Heart left ventricle (tissue), 16 donors: Measurements from ENCODE around the gene TEX26. TPM values are rescaled to one million over a fixed set of nuclear protein-coding genes. Genes with fewer than 3 reads are reported as not detected.

Experiments used
- ATAC-seq, 4 donors: fragments of 200-7000 bp; cut with Tn5 transposase; one replicate each; pipeline ENCODE4 v1.9.1; 2020 to 2022; ENCODE audit warnings: moderate library complexity in 4 of 4, mild to moderate bottlenecking in 3 of 4, moderate number of reproducible peaks in 1 of 4
- DNase-seq, 5 donors: peaks; one replicate each; pipeline ENCODE4 v3.0.0-alpha.2; 2020
- H3K27ac ChIP-seq, 12 donors: fragments of 200-600 bp; sonication (generic) in 4 of 12; one replicate each; pipeline versions ENCODE4 v1.5.0 to v1.8.0; 2016 to 2022; ENCODE audit warnings: mild to moderate bottlenecking in 2 of 12
- H3K27me3 ChIP-seq, 9 donors: fragments of 200-600 bp; sonication (generic) in 2 of 9; one replicate each; pipeline versions ENCODE4 v1.5.1 to v1.8.0; 2016 to 2022; ENCODE audit warnings: mild to moderate bottlenecking in 3 of 9
- H3K36me3 ChIP-seq, 9 donors: fragments of 200-600 bp; sonication (generic) in 2 of 9; one replicate each; pipeline versions ENCODE4 v1.5.0 to v1.8.0; 2018 to 2022; ENCODE audit warnings: mild to moderate bottlenecking in 2 of 9
- H3K4me1 ChIP-seq, 12 donors: fragments of 200-600 bp; sonication (generic) in 4 of 12; one replicate each; pipeline versions ENCODE4 v1.5.0 to v1.8.0; 2016 to 2022; ENCODE audit warnings: mild to moderate bottlenecking in 3 of 12
- H3K4me3 ChIP-seq, 12 donors: fragments of 200-600 bp; sonication (generic) in 4 of 12; one replicate each; pipeline versions ENCODE4 v1.5.0 to v1.8.0; 2017 to 2022; ENCODE audit warnings: mild to moderate bottlenecking in 9 of 12, moderate library complexity in 4 of 12
- H3K9me3 ChIP-seq, 12 donors: fragments of 200-600 bp; sonication (generic) in 4 of 12; one replicate each; pipeline versions ENCODE4 v1.5.0 to v1.8.0; 2016 to 2022; ENCODE audit warnings: mild to moderate bottlenecking in 1 of 12
- CTCF ChIP-seq, 12 donors: fragments of 200-600 bp; sonication (generic) in 4 of 12; IDR thresholded peaks; one replicate each; pipeline versions ENCODE4 v1.5.0 to v1.8.0; 2018 to 2022; ENCODE audit warnings: antibody characterized with exemption in 12 of 12, mild to moderate bottlenecking in 5 of 12
- POLR2A ChIP-seq, 2 donors: fragments of 450-650 bp; IDR thresholded peaks; one replicate each; pipeline ENCODE4 v1.6.1; 2017; ENCODE audit warnings: antibody characterized with exemption in 2 of 2, mild to moderate bottlenecking in 2 of 2, moderate library complexity in 2 of 2
- WGBS, 4 donors: extraction: QIAGEN DNeasy Blood & Tissue Kit in 2 of 4; methylation state at CpG; one replicate each; pipeline versions ENCODE4 v1.1.5 to v1.1.7; 2013 to 2018; 5-methylcytosine and 5-hydroxymethylcytosine counted together
- intact Hi-C, 10 donors: fragments of 100-400 bp; cut with DNase I; formaldehyde crosslinking; loops; one replicate each; pipeline versions ENCODE4 v1.11.1 to v1.14.2; 2022
- polyA plus RNA-seq, 2 donors: library from polyadenylated mRNA; stranded (reverse); fragments of 200-250 nt; gene quantifications; one replicate each; pipeline ENCODE4 v1.2.3, GENCODE V29; 2013
- total RNA-seq, 9 donors: library from RNA; depleted of rRNA in 2 of 9; stranded (reverse); fragments of >200 nt in 2 of 9; fragmentation: NEBNext Ultra II Directional in 3 of 9; extraction: Animal tissue kit (Norgen Biotek cat#: 25700) in 3 of 9; gene quantifications; one replicate each; pipeline versions ENCODE4 v1.1.0 to v1.2.4, GENCODE V29; 2016 to 2023
- donor health status: ischemic (EF 13 %, LVEDD 7.1; RV severe dilation, severe dysfunction).
- donor health status: healthy with polysubstance abuse.
- donor health status: DM: no; HTN: yes; CAD: no.
- donor health status: DM: no; HTN: no; CAD: no.
- donor health status: ischemic (EF 25% LVEDD 6.9; RV normal size, moderate dysfunction).
- donor health status: ischemic (EF 25% LVEDD 5.7; RV mildly dilated, moderate dysfunction).
- donor health status: healthy.
- donor health status: DM: yes; HTN: yes; CAD: no.
- donor health status: ischemic (EF 35%, LVEDD 5.7; RV mildly dilated, moderate dysfunction).
- donor health status: nonischemic (EF 11% LVEDD 7.7; RV severe dilation, severe dysfunction).
- donor health status: DM: yes; HTN: yes; CAD: no.
- donor health status: PGD.
- donor health status: ischemic (EF 29% LVEDD 5.4; RV normal size, mild dysfunction).
- donor health status: nonischemic (EF 23%, LVEDD 6.1; RV moderate dilation, normal function).

Gene TEX26
- total and polyA plus RNA-seq, 11 donors = not detected

GRCh38 chr13:30918662-30919405, 13.6 kb upstream of the TEX26 start:
- H3K27me3 ChIP-seq = no peaks in the 10 kb centered on the region
- DNase-seq (no peak), ATAC-seq (peak in 3 of 4 donors; percentile 32 to 83 (median 53))
- peaks cover 0 to 46% (median 0%) of the 10 kb centered on the region in 9 donors for H3K36me3 ChIP-seq
- no peaks in the 10 kb centered on the region for H3K9me3 ChIP-seq
- TF ChIP-seq POLR2A (IDR thresholded peaks at IDR 0.05) (no peak), CTCF (IDR thresholded peaks at IDR 0.05) (no peak)
- intact Hi-C loops = no loop called here
- peaks cover 0 to 9% (median 0%) of the 10 kb centered on the region in 12 donors for H3K4me1 ChIP-seq
- H3K4me3 ChIP-seq = no peak overlapping the region
- no peak overlapping the region for H3K27ac ChIP-seq
- 65 to 73% (median 71%) methylated on average over 6 of the region's 6 CpGs for WGBS, 4 donors

GRCh38 chr13:30920162-30920909, 12.1 kb upstream of the TEX26 start:
- peaks cover 0 to 9% (median 0%) of the 10 kb centered on the region in 12 donors for H3K4me1 ChIP-seq
- ATAC-seq (no peak), DNase-seq (no peak)
- H3K4me3 ChIP-seq = no peak overlapping the region
- 86 to 91% (median 88%) methylated on average over 5 of the region's 5 CpGs for WGBS, 4 donors
- peaks cover 0 to 57% (median 0%) of the 10 kb centered on the region in 9 donors for H3K36me3 ChIP-seq
- no peak overlapping the region for H3K27ac ChIP-seq
- no peaks in the 10 kb centered on the region for H3K27me3 ChIP-seq
- intact Hi-C loops = no loop called here
- no peaks in the 10 kb centered on the region for H3K9me3 ChIP-seq
- TF ChIP-seq POLR2A (IDR thresholded peaks at IDR 0.05) (no peak), CTCF (IDR thresholded peaks at IDR 0.05) (no peak)

GRCh38 chr13:30923418-30923817, 9.0 kb upstream of the TEX26 start:
- no peak for ATAC-seq
- Histone ChIP-seq H3K9me3 (no peaks in the 10 kb centered on the region), H3K4me1 (peaks cover 0 to 7% (median 0%) of the 10 kb centered on the region in 12 donors), H3K27ac (no peak overlapping the region), H3K4me3 (no peak overlapping the region), H3K36me3 (peaks cover 0 to 47% (median 0%) of the 10 kb centered on the region in 9 donors), H3K27me3 (no peaks in the 10 kb centered on the region)
- TF ChIP-seq POLR2A (IDR thresholded peaks at IDR 0.05) = no peak
- TF ChIP-seq CTCF (IDR thresholded peaks at IDR 0.05) = no peak
- WGBS, 4 donors = 83 to 100% (median 91%) methylated on average over 1 of the region's 1 CpG
- DNase-seq = no peak
- intact Hi-C loops = no loop called here

GRCh38 chr13:30924721-30925120, 7.7 kb upstream of the TEX26 start:
- no peaks in the 10 kb centered on the region for H3K4me1 ChIP-seq
- no peak for DNase-seq
- 69 to 79% (median 77%) methylated on average over 3 of the region's 3 CpGs for WGBS, 4 donors
- no peak for TF ChIP-seq POLR2A (IDR thresholded peaks at IDR 0.05)
- no peak for TF ChIP-seq CTCF (IDR thresholded peaks at IDR 0.05)
- intact Hi-C loops = no loop called here
- no peaks in the 10 kb centered on the region for H3K27me3 ChIP-seq
- H3K9me3 ChIP-seq = no peaks in the 10 kb centered on the region
- ATAC-seq = no peak
- no peak overlapping the region for H3K27ac ChIP-seq
- no peak overlapping the region for H3K4me3 ChIP-seq
- H3K36me3 ChIP-seq = peaks cover 0 to 36% (median 0%) of the 10 kb centered on the region in 9 donors
